NCI-H345 treated with DMSO at 0.1 percent for 48 hours (cell line): ENCODE results near the gene GSTA2.
"Not testable (repeated sequence)": the region's sequence is repeated elsewhere in the genome, so short reads cannot be mapped to it uniquely, and the experiment has no call there.

Experiments used
- DNase-seq: peaks from one replicate; lab custom pipeline; 2025; ENCODE audit not compliant: unreplicated experiment; lab: John Stamatoyannopoulos, UW

GSTA2 gene

DNA sequence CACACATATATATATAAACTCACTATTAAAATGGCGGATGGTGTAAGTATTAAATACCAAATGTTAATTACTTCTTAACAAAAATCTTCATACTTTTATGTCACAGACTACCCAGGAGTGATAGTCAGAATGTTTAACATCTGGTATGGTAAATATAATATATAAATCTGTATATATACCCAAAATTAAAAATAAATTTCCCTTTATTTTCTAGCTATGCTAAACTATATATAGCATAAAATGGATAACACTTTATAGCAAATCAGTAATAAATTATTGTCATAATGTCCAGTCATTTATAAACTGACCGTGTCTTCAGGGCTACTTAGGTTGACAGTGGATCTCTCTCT lies 37.1 kb downstream of the GSTA2 start:
- DNase-seq: no peak

GRCh38 chr6:52725535-52726192 lies 37.6 kb downstream of the GSTA2 start:
- DNase-seq: peak; percentile 13

DNA sequence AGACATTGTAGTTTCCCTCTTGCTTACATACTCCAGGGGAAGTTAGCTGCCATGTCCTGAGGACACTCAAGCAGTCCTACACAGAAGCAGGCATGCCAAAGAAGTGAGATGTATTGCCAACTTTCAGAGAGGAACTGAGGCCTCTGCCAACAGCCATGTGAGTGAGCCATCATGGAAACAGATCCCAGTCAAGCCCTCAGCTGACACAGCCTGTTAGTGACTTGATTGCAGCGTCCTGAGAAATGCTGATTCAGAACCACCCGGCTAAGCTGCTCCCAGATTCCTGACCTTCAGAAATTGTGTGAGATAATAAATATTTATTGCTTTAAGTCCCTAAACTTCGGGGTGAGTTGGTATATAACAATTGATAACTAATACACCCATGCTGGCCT lies 38.1 kb downstream of the GSTA2 start:
- DNase-seq: no peak

- peak; percentile 19 for DNase-seq
Measured at GRCh38 chr6:52724406-52725121, 38.7 kb downstream of the GSTA2 start.

DNA sequence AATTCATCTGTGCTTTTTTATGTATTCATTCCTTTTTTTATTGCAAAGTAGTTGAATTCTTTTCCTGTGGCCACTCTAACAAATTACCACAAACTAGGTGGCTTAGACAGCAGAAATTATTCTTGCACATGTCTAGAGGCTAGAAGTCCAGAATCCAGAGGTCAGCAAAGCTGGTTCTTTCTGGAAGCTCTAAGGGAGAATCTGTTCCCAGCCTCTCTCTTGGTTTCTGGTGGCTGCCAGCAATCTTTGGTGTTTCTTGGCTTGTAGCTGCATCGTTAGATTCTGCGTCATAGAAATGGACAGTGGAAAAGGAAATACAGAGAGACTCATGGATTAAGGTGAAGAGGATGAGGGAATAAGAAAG lies 39.3 kb downstream of the GSTA2 start:
- DNase-seq: no peak

DNA sequence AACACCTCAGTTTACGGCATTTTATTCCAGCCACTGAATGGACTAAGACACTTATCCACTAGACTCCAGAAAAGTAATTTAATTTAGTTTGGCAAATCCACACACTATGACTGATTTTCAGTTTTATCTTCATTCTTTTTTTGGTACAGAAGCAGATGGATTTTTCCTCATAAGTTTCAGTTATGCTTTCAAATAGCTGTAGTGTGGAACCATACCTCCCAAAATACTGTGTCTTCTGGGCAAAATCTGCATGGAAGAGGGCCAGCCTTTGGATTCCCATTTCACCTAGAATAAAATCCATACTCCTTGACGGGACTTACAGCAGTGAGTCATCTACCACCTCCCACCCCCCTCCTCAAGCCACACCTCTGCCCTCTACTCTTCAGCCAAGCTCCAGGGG lies 43.0 kb downstream of the GSTA2 start:
- no peak for DNase-seq

DNA sequence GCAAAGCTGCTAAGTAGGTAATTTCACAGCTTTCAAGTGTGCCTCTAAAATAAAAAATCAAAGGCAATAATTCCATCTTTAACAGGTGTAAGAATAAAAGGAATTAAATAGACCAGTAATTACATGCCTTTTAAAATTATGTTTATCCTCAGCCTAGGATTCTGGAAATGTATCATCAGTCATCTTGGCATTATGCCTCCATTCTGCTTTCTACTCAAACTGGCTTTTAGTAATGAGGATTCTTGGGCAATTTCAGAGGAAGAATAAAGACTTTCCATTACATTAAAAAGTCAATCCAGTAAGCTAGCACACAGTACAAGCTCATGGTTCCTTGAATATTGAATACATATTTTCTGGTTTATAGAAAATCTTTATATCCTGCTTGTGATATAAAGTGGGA lies 44.7 kb downstream of the GSTA2 start:
- DNase-seq: no peak

- not testable (repeated sequence) for DNase-seq
Measured at GRCh38 chr6:52714761-52715160, 48.5 kb downstream of the GSTA2 start.

GRCh38 chr6:52712136-52712535 lies 51.1 kb downstream of the GSTA2 start:
- no peak for DNase-seq

DNA sequence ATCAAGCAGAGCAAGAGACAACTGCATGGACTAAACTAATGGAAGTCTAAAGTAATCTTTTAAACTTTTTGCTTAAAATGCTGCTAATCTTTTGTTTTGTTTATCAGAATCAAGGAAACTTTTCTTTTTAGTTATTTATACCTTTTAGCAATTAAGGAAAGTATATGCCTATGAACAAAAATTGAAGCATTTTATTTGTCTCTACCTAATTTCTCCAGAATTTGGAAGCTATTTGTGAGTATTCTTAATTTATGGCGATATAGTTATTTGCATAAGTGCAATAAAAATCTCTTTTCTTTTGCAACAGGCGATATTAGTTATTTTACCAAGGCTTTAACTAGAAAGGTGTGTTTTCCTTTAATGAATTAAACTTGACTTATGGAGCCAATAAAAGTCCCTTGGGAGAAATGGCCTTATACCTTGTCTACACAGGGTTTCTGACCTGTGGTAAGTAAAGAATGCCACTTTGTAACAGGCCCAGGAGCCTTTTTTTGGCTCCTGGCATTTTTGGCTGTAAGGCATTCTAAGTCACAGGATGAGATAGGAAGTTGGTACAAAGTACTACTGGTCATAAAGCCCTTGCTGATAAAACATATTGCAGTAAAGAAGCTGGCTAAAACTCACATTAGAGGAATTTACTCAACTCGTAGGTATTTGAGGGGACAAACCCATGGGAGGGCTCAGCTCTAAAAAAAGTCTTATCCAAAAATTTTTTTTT lies 55.2 kb downstream of the GSTA2 start:
- DNase-seq: no peak

GRCh38 chr6:52706001-52706400 lies 57.3 kb downstream of the GSTA2 start:
- no peak for DNase-seq

GRCh38 chr6:52704781-52705502 lies 58.3 kb downstream of the GSTA2 start:
- not testable (repeated sequence) for DNase-seq

GRCh38 chr6:52704060-52704459 lies 59.2 kb downstream of the GSTA2 start:
- no peak for DNase-seq
